HepG2 (cell line): ENCODE data around the gene ERC1. TPM values are rescaled to one million over a fixed set of nuclear protein-coding genes. Genes with fewer than 3 reads are reported as not detected.
"Not testable (repeated sequence)": the region's sequence is repeated elsewhere in the genome, so short reads cannot be mapped to it uniquely, and the experiment has no call there.

ENCODE experiments used
- ATAC-seq: fragments of 200-7000 bp; cut with Tn5 transposase; 3 replicates; pipeline ENCODE4 v1.9.1; 2020; ENCODE audit warnings: mild to moderate bottlenecking, moderate library complexity
- BruUV-seq: library from RNA; stranded (reverse); fragments of 400-500 nt; replicated peaks from 2 replicates; lab custom pipeline; 2021; lab: Mats Ljungman, UMichigan
- CTCF ChIA-PET: fragments of 300-600 bp; formaldehyde crosslinking; extraction: SDS; loops from one replicate; lab custom pipeline; 2021; ENCODE audit warnings: low total read pairs, inconsistent platforms, low intra/inter-chr PET ratio; lab: Yijun Ruan, JAX
- POLR2A ChIA-PET: fragments of 350-600 bp; sonication (Branson Sonifier 250); formaldehyde crosslinking; loops from one replicate; lab custom pipeline; 2020; ENCODE audit warnings: antibody characterized with exemption, inconsistent platforms; lab: Yijun Ruan, JAX
- DNase-seq: peaks from one replicate; pipeline ENCODE4 v3.0.0-alpha.2; 2015; ENCODE audit warnings: low spot score
- FAIRE-seq: peaks from 3 replicates; lab custom pipeline; 2011; peaks lifted over from hg19 to GRCh38; lab: Jason Lieb, UNC
- H2AFZ ChIP-seq: one replicate; pipeline ENCODE4 v1.6.1; 2011; ENCODE audit warnings: low read length, inconsistent platforms
- H3K27ac ChIP-seq: fragments of 300-600 bp; 3 replicates; pipeline ENCODE4 v1.8.0; 2011; ENCODE audit warnings: mixed run types, mild to moderate bottlenecking, mixed read lengths, low read length, inconsistent platforms; ENCODE audit not compliant: insufficient read depth; ENCODE audit errors: extremely low read length
- H3K27me3 ChIP-seq, 2 experiments: fragments of 200-600 bp in 1 of 2; 2 replicates in 1 of 2; 3 replicates in 1 of 2; pipeline versions ENCODE4 v1.6.0 to v1.8.0; 2011; ENCODE audit warnings: low read length in 2 of 2, mild to moderate bottlenecking in 2 of 2, moderate library complexity in 2 of 2, inconsistent platforms in 1 of 2; ENCODE audit not compliant: insufficient read depth in 2 of 2, control insufficient read depth in 1 of 2
- H3K36me3 ChIP-seq, 2 experiments: fragments of 200-600 bp in 1 of 2; replicated peaks in 1 of 2; 2 replicates in 1 of 2; 3 replicates in 1 of 2; pipeline versions ENCODE4 v1.5.1 to v1.8.0; 2011; ENCODE audit warnings: low read length in 2 of 2, inconsistent platforms in 1 of 2; ENCODE audit not compliant: insufficient read depth in 2 of 2, control insufficient read depth in 1 of 2
- H3K4me1 ChIP-seq: 2 replicates; pipeline ENCODE4 v1.5.1; 2012; ENCODE audit warnings: low read length, inconsistent platforms; ENCODE audit not compliant: insufficient read depth
- H3K4me2 ChIP-seq: 2 replicates; pipeline ENCODE4 v1.6.0; 2011; ENCODE audit warnings: low read depth, low read length, inconsistent platforms
- H3K4me3 ChIP-seq, 3 experiments: fragments of 200-600 bp in 1 of 3; sonication (generic), shearing (Covaris generic) in 1 of 3; replicated peaks in 1 of 3; 2 replicates each; pipeline ENCODE4 v1.5.1; 2011 to 2016; ENCODE audit warnings: low read length in 3 of 3, inconsistent platforms in 2 of 3, low read depth in 2 of 3, mild to moderate bottlenecking in 2 of 3, control low read depth in 1 of 3, mixed read lengths in 1 of 3; ENCODE audit not compliant: insufficient read depth in 1 of 3
- H3K79me2 ChIP-seq: one replicate; pipeline ENCODE4 v1.6.1; 2011; ENCODE audit warnings: low read length, inconsistent platforms; ENCODE audit not compliant: insufficient read depth
- H3K9ac ChIP-seq: 2 replicates; pipeline ENCODE4 v1.6.0; 2011; ENCODE audit warnings: mild to moderate bottlenecking, low read depth, low read length, inconsistent platforms; ENCODE audit not compliant: insufficient read depth
- H3K9me3 ChIP-seq: 2 replicates; pipeline ENCODE4 v1.5.1; 2012; ENCODE audit warnings: mild to moderate bottlenecking, low read length
- H4K20me1 ChIP-seq: 2 replicates; pipeline ENCODE4 v1.6.0; 2011; ENCODE audit warnings: inconsistent platforms, mild to moderate bottlenecking, low read length, moderate library complexity; ENCODE audit not compliant: insufficient read depth
- AGO2 ChIP-seq: fragments of 200-400 bp; formaldehyde crosslinking; optimal IDR thresholded peaks from 2 replicates; pipeline ENCODE3; 2017; ENCODE audit warnings: mild to moderate bottlenecking, low read depth, low read length, moderate library complexity
- ARNT2 ChIP-seq: sonication (generic); formaldehyde crosslinking; IDR thresholded peaks from 2 replicates; pipeline ENCODE4 v1.8.0; 2022; ENCODE audit warnings: mild to moderate bottlenecking, low read depth, missing genetic modification reagents, moderate library complexity
- ESRRA ChIP-seq: sonication (generic); formaldehyde crosslinking; IDR thresholded peaks from 2 replicates; pipeline ENCODE4 v1.5.1; 2020; ENCODE audit warnings: mild to moderate bottlenecking, low read depth, missing genetic modification reagents
- RBAK ChIP-seq: sonication (generic); formaldehyde crosslinking; IDR thresholded peaks from 2 replicates; pipeline ENCODE4 v1.5.1; 2020; ENCODE audit warnings: mild to moderate bottlenecking, missing genetic modification reagents
- ZNF556 ChIP-seq: sonication (generic); formaldehyde crosslinking; IDR thresholded peaks from 2 replicates; pipeline ENCODE4 v1.4.0; 2020; ENCODE audit warnings: mild to moderate bottlenecking, missing genetic modification reagents, borderline replicate concordance
- WGBS: methylation state at CpG from one replicate; pipeline ENCODE4 v1.1.6; 2017; ENCODE audit warnings: low lambda C conversion rate; 5-methylcytosine and 5-hydroxymethylcytosine counted together
- in situ Hi-C: cut with HindIII; loops from 2 replicates; pipeline ENCODE4 v1.10.0; 2017; ENCODE audit warnings: low pct_unique_long_range_greater_than_20kb; ENCODE audit not compliant: extremely low pct_ligation_motif_present
- intact Hi-C: fragments of 100-400 bp; cut with micrococcal nuclease; formaldehyde crosslinking; loops from one replicate; pipeline ENCODE4 v1.10.0; 2022; ENCODE audit not compliant: unreplicated experiment
- polyA plus RNA-seq, 8 experiments: library from polyadenylated mRNA; depleted of rRNA in 3 of 8; stranded (reverse) in 7 of 8; unstranded in 1 of 8; fragments of >200 nt; fragmentation: Illumina TruSeq in 4 of 8; extraction: Trizol in 4 of 8; gene quantifications; 2 replicates each; pipeline versions ENCODE4 v1.2.1 to v1.2.3, GENCODE V29; 2011 to 2016; ENCODE audit warnings: low read depth in 4 of 8, missing spikeins in 1 of 8, mixed read lengths in 1 of 8; ENCODE audit not compliant: insufficient read depth in 1 of 8
- total RNA-seq, 5 experiments: library from RNA; depleted of rRNA; stranded (reverse); fragments of >200 nt; fragmentation: Illumina TruSeq; extraction: Trizol; gene quantifications; 2 replicates each; pipeline ENCODE4 v1.2.3, GENCODE V29; 2016; ENCODE audit warnings: low read depth in 1 of 5
- TF ChIP-seq, protein P1 (sequence below): sonication (generic); formaldehyde crosslinking; IDR thresholded peaks from 2 replicates; pipeline ENCODE4 v1.4.0; 2020; ENCODE audit warnings: missing genetic modification reagents, mild to moderate bottlenecking, borderline replicate concordance
- TF ChIP-seq, protein P2 (sequence below): sonication (generic); formaldehyde crosslinking; IDR thresholded peaks from 2 replicates; pipeline ENCODE4 v1.8.0; 2022; ENCODE audit warnings: low read depth, missing genetic modification reagents
- TF ChIP-seq, protein P3 (sequence below): sonication (generic); formaldehyde crosslinking; conservative IDR thresholded peaks from 2 replicates; pipeline ENCODE4 v1.4.0; 2020; ENCODE audit warnings: missing genetic modification reagents

ERC1 gene
- total and polyA plus RNA-seq, 2 of the 13 experiments (the other 11 are each of a cell fraction or from before 2014, with no cell fraction given) = 6.1 to 12.4 TPM

DNA sequence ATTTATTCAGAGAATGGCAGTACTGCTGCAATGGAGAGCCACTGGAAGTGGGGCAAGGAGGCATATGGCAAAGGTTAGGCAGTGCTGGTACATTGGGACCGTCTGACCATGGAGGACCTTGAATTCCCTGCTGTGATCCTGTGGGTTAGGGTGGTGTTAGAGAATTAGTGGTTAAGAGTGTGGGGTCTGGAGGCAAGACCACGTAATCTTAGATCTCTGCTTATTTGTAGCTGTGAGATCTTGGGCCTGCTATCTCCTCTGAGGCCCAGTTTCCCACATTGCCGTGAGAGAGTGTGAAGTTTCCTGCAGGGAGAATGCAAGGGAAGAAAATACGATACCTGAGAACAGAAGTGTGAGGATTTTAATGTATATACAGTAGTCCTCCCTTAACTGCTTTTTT, 147.7 kb downstream of the ERC1 start (continued):
- TF ChIP-seq, protein P1, sequence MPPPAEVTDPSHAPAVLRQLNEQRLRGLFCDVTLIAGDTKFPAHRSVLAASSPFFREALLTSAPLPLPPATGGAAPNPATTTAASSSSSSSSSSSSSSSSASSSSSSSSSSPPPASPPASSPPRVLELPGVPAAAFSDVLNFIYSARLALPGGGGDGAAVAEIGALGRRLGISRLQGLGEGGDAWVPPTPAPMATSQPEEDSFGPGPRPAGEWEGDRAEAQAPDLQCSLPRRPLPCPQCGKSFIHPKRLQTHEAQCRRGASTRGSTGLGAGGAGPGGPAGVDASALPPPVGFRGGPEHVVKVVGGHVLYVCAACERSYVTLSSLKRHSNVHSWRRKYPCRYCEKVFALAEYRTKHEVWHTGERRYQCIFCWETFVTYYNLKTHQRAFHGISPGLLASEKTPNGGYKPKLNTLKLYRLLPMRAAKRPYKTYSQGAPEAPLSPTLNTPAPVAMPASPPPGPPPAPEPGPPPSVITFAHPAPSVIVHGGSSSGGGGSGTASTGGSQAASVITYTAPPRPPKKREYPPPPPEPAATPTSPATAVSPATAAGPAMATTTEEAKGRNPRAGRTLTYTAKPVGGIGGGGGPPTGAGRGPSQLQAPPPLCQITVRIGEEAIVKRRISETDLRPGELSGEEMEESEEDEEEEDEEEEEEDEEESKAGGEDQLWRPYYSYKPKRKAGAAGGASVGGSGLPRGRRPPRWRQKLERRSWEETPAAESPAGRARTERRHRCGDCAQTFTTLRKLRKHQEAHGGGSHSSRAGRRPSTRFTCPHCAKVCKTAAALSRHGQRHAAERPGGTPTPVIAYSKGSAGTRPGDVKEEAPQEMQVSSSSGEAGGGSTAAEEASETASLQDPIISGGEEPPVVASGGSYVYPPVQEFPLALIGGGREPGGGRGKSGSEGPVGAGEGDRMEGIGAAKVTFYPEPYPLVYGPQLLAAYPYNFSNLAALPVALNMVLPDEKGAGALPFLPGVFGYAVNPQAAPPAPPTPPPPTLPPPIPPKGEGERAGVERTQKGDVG = no peak
- TF ChIP-seq ESRRA (CRISPR knock-in tag) = no peak
- TF ChIP-seq, protein P2, sequence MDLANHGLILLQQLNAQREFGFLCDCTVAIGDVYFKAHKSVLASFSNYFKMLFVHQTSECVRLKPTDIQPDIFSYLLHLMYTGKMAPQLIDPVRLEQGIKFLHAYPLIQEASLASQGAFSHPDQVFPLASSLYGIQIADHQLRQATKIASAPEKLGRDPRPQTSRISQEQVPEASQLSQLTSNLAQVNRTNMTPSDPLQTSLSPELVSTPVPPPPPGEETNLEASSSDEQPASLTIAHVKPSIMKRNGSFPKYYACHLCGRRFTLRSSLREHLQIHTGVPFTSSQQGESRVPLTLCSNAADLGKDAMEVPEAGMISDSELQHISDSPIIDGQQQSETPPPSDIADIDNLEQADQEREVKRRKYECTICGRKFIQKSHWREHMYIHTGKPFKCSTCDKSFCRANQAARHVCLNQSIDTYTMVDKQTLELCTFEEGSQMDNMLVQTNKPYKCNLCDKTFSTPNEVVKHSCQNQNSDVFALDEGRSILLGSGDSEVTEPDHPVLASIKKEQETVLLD (CRISPR knock-in tag) = no peak
- TF ChIP-seq RBAK (CRISPR knock-in tag) = no peak
- TF ChIP-seq ZNF556 (CRISPR knock-in tag) = no peak
- TF ChIP-seq, protein P3, sequence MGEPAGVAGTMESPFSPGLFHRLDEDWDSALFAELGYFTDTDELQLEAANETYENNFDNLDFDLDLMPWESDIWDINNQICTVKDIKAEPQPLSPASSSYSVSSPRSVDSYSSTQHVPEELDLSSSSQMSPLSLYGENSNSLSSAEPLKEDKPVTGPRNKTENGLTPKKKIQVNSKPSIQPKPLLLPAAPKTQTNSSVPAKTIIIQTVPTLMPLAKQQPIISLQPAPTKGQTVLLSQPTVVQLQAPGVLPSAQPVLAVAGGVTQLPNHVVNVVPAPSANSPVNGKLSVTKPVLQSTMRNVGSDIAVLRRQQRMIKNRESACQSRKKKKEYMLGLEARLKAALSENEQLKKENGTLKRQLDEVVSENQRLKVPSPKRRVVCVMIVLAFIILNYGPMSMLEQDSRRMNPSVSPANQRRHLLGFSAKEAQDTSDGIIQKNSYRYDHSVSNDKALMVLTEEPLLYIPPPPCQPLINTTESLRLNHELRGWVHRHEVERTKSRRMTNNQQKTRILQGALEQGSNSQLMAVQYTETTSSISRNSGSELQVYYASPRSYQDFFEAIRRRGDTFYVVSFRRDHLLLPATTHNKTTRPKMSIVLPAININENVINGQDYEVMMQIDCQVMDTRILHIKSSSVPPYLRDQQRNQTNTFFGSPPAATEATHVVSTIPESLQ (CRISPR knock-in tag) = no peak
- no peak for TF ChIP-seq AGO2
- no peak for TF ChIP-seq ARNT2 (CRISPR knock-in tag)

DNA sequence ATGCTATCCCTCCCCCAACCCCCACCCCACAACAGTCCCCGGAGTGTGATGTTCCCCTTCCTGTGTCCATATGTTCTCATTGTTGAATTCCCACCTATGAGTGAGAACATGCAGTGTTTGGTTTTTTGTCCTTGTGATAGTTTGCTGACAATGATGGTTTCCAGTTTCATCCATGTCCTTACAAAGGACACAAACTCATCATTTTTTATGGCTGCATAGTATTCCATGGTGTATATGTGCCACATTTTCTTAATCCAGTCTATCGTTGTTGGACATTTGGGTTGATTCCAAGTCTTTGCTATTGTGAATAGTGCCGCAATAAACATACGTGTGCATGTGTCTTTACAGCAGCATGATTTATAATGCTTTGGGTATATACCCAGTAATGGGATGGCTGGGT, 155.7 kb downstream of the ERC1 start:
- intact Hi-C loops, H3K4me3 ChIP-seq, POLR2A ChIA-PET, H3K27me3 ChIP-seq, H4K20me1 ChIP-seq, H3K9me3 ChIP-seq, H3K4me2 ChIP-seq, CTCF ChIA-PET, H3K9ac ChIP-seq, DNase-seq, H3K36me3 ChIP-seq, BruUV-seq, FAIRE-seq, in situ Hi-C loops, H2AFZ ChIP-seq, H3K4me1 ChIP-seq, H3K27ac ChIP-seq, H3K79me2 ChIP-seq, ATAC-seq: not testable (repeated sequence)
- WGBS = 98% methylated on average over 4 of the region's 4 CpGs
